NCI-H345 (cell line): ENCODE measurements around the gene MTAP.
"Not testable (repeated sequence)": the region's sequence is repeated elsewhere in the genome, so short reads cannot be mapped to it uniquely, and the experiment has no call there.

Source experiments
- DNase-seq: peaks from one replicate; lab custom pipeline; 2025; lab: John Stamatoyannopoulos, UW

The MTAP gene

GRCh38 chr9:21919377-21920362 lies 117.2 kb downstream of the MTAP start:
- no peak for DNase-seq

- no peak for DNase-seq
Observed at GRCh38 chr9:21923694-21924093, 121.3 kb downstream of the MTAP start.

- DNase-seq: no peak
Observed at GRCh38 chr9:21927752-21928151, 125.3 kb downstream of the MTAP start.

GRCh38 chr9:21931428-21931827 lies 129.0 kb downstream of the MTAP start:
- no peak for DNase-seq

- no peak for DNase-seq
Observed at GRCh38 chr9:21933281-21933680, 130.8 kb downstream of the MTAP start.

GRCh38 chr9:21933865-21934264 lies 131.4 kb downstream of the MTAP start:
- DNase-seq: no peak

GRCh38 chr9:21935631-21936030 lies 133.2 kb downstream of the MTAP start:
- no peak for DNase-seq

GRCh38 chr9:21936161-21936560 lies 133.7 kb downstream of the MTAP start:
- no peak for DNase-seq

GRCh38 chr9:21941337-21941995 lies 139.0 kb downstream of the MTAP start:
- DNase-seq: no peak

- DNase-seq: no peak
Observed at GRCh38 chr9:21943464-21943863, 141.0 kb downstream of the MTAP start.

GRCh38 chr9:21945606-21946005 lies 143.2 kb downstream of the MTAP start:
- DNase-seq: no peak

- no peak for DNase-seq
Observed at GRCh38 chr9:21958833-21959232, 156.4 kb downstream of the MTAP start.

GRCh38 chr9:21959268-21959667 lies 156.8 kb downstream of the MTAP start:
- DNase-seq: not testable (repeated sequence)

- DNase-seq: no peak
Observed at GRCh38 chr9:21961569-21961968, 159.1 kb downstream of the MTAP start.

- no peak for DNase-seq
Observed at GRCh38 chr9:21964925-21965385, 162.5 kb downstream of the MTAP start.

GRCh38 chr9:21965401-21965951 lies 163.0 kb downstream of the MTAP start:
- DNase-seq: no peak

GRCh38 chr9:21966140-21966851 lies 163.9 kb downstream of the MTAP start:
- DNase-seq: no peak

GRCh38 chr9:21967169-21967568 lies 164.7 kb downstream of the MTAP start:
- no peak for DNase-seq

GRCh38 chr9:21967702-21968101 lies 165.3 kb downstream of the MTAP start:
- no peak for DNase-seq

GRCh38 chr9:21968331-21969010 lies 166.0 kb downstream of the MTAP start:
- DNase-seq: no peak
